Kasumi-1 (cell line): ENCODE measurements around the gene PRDM11.
A peak's percentile ranks its signal among the peaks of the same experiment; 100 is the strongest.

Experiments used
- DNase-seq, 2 experiments: peaks; one replicate each; lab custom pipeline; 2025; lab: John Stamatoyannopoulos, UW

The PRDM11 gene

GRCh38 chr11:45141631-45142030 lies 4.8 kb upstream of the PRDM11 start:
- no peak for DNase-seq

GRCh38 chr11:45142241-45143055 lies 4.0 kb upstream of the PRDM11 start:
- no peak for DNase-seq

GRCh38 chr11:45143494-45143893 lies 2.9 kb upstream of the PRDM11 start:
- DNase-seq, result no peak

GRCh38 chr11:45144126-45145082 lies 2.0 kb upstream of the PRDM11 start:
- no peak for DNase-seq

GRCh38 chr11:45145083-45145378 lies 1.4 kb upstream of the PRDM11 start:
- no peak for DNase-seq

- DNase-seq, result no peak
These were observed 914 bp upstream of the PRDM11 start for GRCh38 chr11:45145379-45146071.

- DNase-seq, result peak; percentile 85 to 86
These were observed 734 bp downstream of the PRDM11 start for GRCh38 chr11:45147017-45147728.

GRCh38 chr11:45147891-45148675 lies 1.6 kb downstream of the PRDM11 start:
- DNase-seq, result no peak

- no peak for DNase-seq
These were observed 3.1 kb downstream of the PRDM11 start for GRCh38 chr11:45149483-45150056.

GRCh38 chr11:45150301-45150700 lies 3.9 kb downstream of the PRDM11 start:
- no peak for DNase-seq

- DNase-seq, result no peak
These were observed 4.5 kb downstream of the PRDM11 start for GRCh38 chr11:45150943-45151342.

GRCh38 chr11:45151362-45151982 lies 5.0 kb downstream of the PRDM11 start:
- DNase-seq, result no peak

- no peak for DNase-seq
These were observed 6.5 kb downstream of the PRDM11 start for GRCh38 chr11:45152740-45153595.

GRCh38 chr11:45154276-45154675 lies 7.8 kb downstream of the PRDM11 start:
- no peak for DNase-seq

- no peak for DNase-seq
These were observed 8.7 kb downstream of the PRDM11 start for GRCh38 chr11:45155058-45155551.

GRCh38 chr11:45155627-45156180 lies 9.3 kb downstream of the PRDM11 start:
- DNase-seq, result no peak

- no peak for DNase-seq
These were observed 9.8 kb downstream of the PRDM11 start for GRCh38 chr11:45156201-45156600.

GRCh38 chr11:45156741-45157140 lies 10.3 kb downstream of the PRDM11 start:
- DNase-seq, result no peak
